Activated CD4-positive, alpha-beta memory T cell treated with anti-CD3 and anti-CD28 coated beads, Interleukin-2, amount 10 ng/mL, durations not matched to agents 7 days and 5 days (primary cell): ENCODE results near the gene FBXO17. TPM values are rescaled to one million over a fixed set of nuclear protein-coding genes. Genes with fewer than 3 reads are reported as not detected.

Source experiments
- CTCF ChIA-PET: fragments of 350-600 bp; sonication (Branson Sonifier 250); formaldehyde crosslinking; loops from one replicate; lab custom pipeline; 2021; ENCODE audit warnings: antibody characterized with exemption, inconsistent platforms; lab: Charles Lee
- POLR2A ChIA-PET: fragments of 350-600 bp; sonication (Branson Sonifier 250); formaldehyde crosslinking; loops from one replicate; lab custom pipeline; 2021; ENCODE audit warnings: antibody characterized with exemption; lab: Charles Lee
- DNase-seq: peaks from one replicate; pipeline ENCODE4 v3.0.0-alpha.2; 2020
- H3K27ac Mint-ChIP-seq: one replicate; pipeline ENCODE4 v1.8.0; 2021; ENCODE audit warnings: mild to moderate bottlenecking, mixed read lengths
- H3K27me3 Mint-ChIP-seq: one replicate; pipeline ENCODE4 v1.8.0; 2021; ENCODE audit warnings: mixed read lengths
- H3K36me3 Mint-ChIP-seq: one replicate; pipeline ENCODE4 v1.8.0; 2021; ENCODE audit warnings: low read depth, mixed read lengths
- H3K4me1 Mint-ChIP-seq: one replicate; pipeline ENCODE4 v1.8.0; 2021; ENCODE audit warnings: mixed read lengths
- H3K4me3 Mint-ChIP-seq: one replicate; pipeline ENCODE4 v1.8.0; 2021; ENCODE audit warnings: mild to moderate bottlenecking, mixed read lengths
- H3K9me3 Mint-ChIP-seq: one replicate; pipeline ENCODE4 v1.8.0; 2021; ENCODE audit warnings: mixed read lengths
- total RNA-seq, 2 experiments: library from RNA; stranded (reverse); gene quantifications; one replicate each; pipeline ENCODE4 v1.2.3, GENCODE V29; 2021

FBXO17 gene
- total RNA-seq, 2 experiments from 2014 or later = 0.20 TPM; not detected in 1

- H3K4me1 Mint-ChIP-seq = peaks cover 2% of the 10 kb centered on the region
- POLR2A ChIA-PET = interaction anchor here (1.5 kb wide), 1 partner anchor 13 kb away, joined by 7 read pairs; the partner anchor contains the start of genes MRPS12 and SARS2
- H3K4me3 Mint-ChIP-seq = no peak overlapping the region
Measured at GRCh38 chr19:38917921-38918491, 57.5 kb downstream of the FBXO17 start.

GRCh38 chr19:38917516-38917915 lies 58.0 kb downstream of the FBXO17 start:
- Mint-ChIP-seq H3K4me3 (no peak overlapping the region), H3K27ac (no peak overlapping the region), H3K36me3 (peaks cover 16% of the 10 kb centered on the region), H3K9me3 (no peaks in the 10 kb centered on the region), H3K27me3 (no peaks in the 10 kb centered on the region), H3K4me1 (peaks cover 7% of the 10 kb centered on the region)
- no peak for DNase-seq
- ChIA-PET POLR2A (interaction anchor here (0.6 to 1.5 kb wide), 2 partner anchors 13 to 263 kb away, joined by 3 to 7 read pairs; partner anchors contain the start of genes MRPS12 and SARS2), CTCF (interaction anchor here (2.7 kb wide), 1 partner anchor 13 kb away, joined by 10 read pairs; the partner anchor contains the start of genes MRPS12 and SARS2)

More at GRCh38 chr19:38917921-38918491, 57.5 kb downstream of the FBXO17 start:
- Mint-ChIP-seq H3K36me3 (peaks cover 16% of the 10 kb centered on the region), H3K27me3 (no peaks in the 10 kb centered on the region), H3K27ac (no peak overlapping the region), H3K9me3 (no peaks in the 10 kb centered on the region)
- CTCF ChIA-PET = interaction anchor here (2.7 kb wide), 1 partner anchor 12 kb away, joined by 10 read pairs; the partner anchor contains the start of genes MRPS12 and SARS2
- DNase-seq = no peak

GRCh38 chr19:38915329-38916321 lies 59.9 kb downstream of the FBXO17 start:
- H3K27ac Mint-ChIP-seq = no peak overlapping the region
- no peak for DNase-seq
- peaks cover 7% of the 10 kb centered on the region for H3K4me1 Mint-ChIP-seq
- no peak overlapping the region for H3K4me3 Mint-ChIP-seq
- no peaks in the 10 kb centered on the region for H3K27me3 Mint-ChIP-seq
- CTCF ChIA-PET = interaction anchor here (1.2 to 1.8 kb wide), 2 partner anchors 15 to 513 kb away, joined by 4 read pairs; partner anchors contain the start of genes FAM98C, MRPS12 and SARS2
- POLR2A ChIA-PET = interaction anchor here (0.6 kb wide), 1 partner anchor 12 kb away, joined by 4 read pairs; no protein-coding TSS in a partner anchor
- peaks cover 8% of the 10 kb centered on the region for H3K36me3 Mint-ChIP-seq
- H3K9me3 Mint-ChIP-seq = no peaks in the 10 kb centered on the region

GRCh38 chr19:38913958-38914357 lies 61.6 kb downstream of the FBXO17 start:
- H3K36me3 Mint-ChIP-seq = peaks cover 10% of the 10 kb centered on the region
- H3K4me3 Mint-ChIP-seq = no peak overlapping the region
- H3K4me1 Mint-ChIP-seq = peaks cover 7% of the 10 kb centered on the region
- H3K27ac Mint-ChIP-seq = no peak overlapping the region
- H3K9me3 Mint-ChIP-seq = no peaks in the 10 kb centered on the region
- POLR2A ChIA-PET = interaction anchor here (1.1 kb wide), 1 partner anchor 540 kb away, joined by 3 read pairs; the partner anchor contains the start of gene PSMD8
- no peaks in the 10 kb centered on the region for H3K27me3 Mint-ChIP-seq
- CTCF ChIA-PET = interaction anchor here (1.4 to 1.8 kb wide), 3 partner anchors 16 to 511 kb away, joined by 4 to 11 read pairs (median 5); partner anchors contain the start of genes FAM98C, MRPS12 and SARS2
- DNase-seq = no peak

- H3K27ac Mint-ChIP-seq = no peak overlapping the region
- no peak for DNase-seq
- no peaks in the 10 kb centered on the region for H3K9me3 Mint-ChIP-seq
- ChIA-PET POLR2A (interaction anchor here (0.6 to 0.9 kb wide), 2 partner anchors 12 to 71 kb away, joined by 3 to 4 read pairs; no protein-coding TSS in a partner anchor), CTCF (interaction anchor here (0.5 to 1.8 kb wide), 3 partner anchors 17 to 330 kb away, joined by 4 to 11 read pairs (median 5); partner anchors contain the start of genes MRPS12 and SARS2)
- H3K4me1 Mint-ChIP-seq = peaks cover 7% of the 10 kb centered on the region
- H3K36me3 Mint-ChIP-seq = peaks cover 18% of the 10 kb centered on the region
- no peaks in the 10 kb centered on the region for H3K27me3 Mint-ChIP-seq
- H3K4me3 Mint-ChIP-seq = no peak overlapping the region
Measured at GRCh38 chr19:38912600-38913514, 62.7 kb downstream of the FBXO17 start.

- H3K9me3 Mint-ChIP-seq = no peaks in the 10 kb centered on the region
- CTCF ChIA-PET = interaction anchor here (0.9 kb wide), 1 partner anchor 9 kb away, joined by 3 read pairs; no protein-coding TSS in a partner anchor
- no peaks in the 10 kb centered on the region for H3K27me3 Mint-ChIP-seq
- peaks cover 7% of the 10 kb centered on the region for H3K4me1 Mint-ChIP-seq
- no peak for DNase-seq
- H3K36me3 Mint-ChIP-seq = peaks cover 32% of the 10 kb centered on the region
- no peak overlapping the region for H3K4me3 Mint-ChIP-seq
- POLR2A ChIA-PET = no interaction called here
- no peak overlapping the region for H3K27ac Mint-ChIP-seq
Measured at GRCh38 chr19:38911388-38912001, 64.0 kb downstream of the FBXO17 start.

GRCh38 chr19:38910488-38910887 lies 65.1 kb downstream of the FBXO17 start:
- no peak overlapping the region for H3K27ac Mint-ChIP-seq
- H3K36me3 Mint-ChIP-seq = peaks cover 38% of the 10 kb centered on the region
- no peak for DNase-seq
- H3K9me3 Mint-ChIP-seq = no peaks in the 10 kb centered on the region
- ChIA-PET CTCF (no interaction called here), POLR2A (no interaction called here)
- H3K27me3 Mint-ChIP-seq = no peaks in the 10 kb centered on the region
- peaks cover 7% of the 10 kb centered on the region for H3K4me1 Mint-ChIP-seq
- no peak overlapping the region for H3K4me3 Mint-ChIP-seq

- Mint-ChIP-seq H3K4me3 (no peak overlapping the region), H3K9me3 (no peaks in the 10 kb centered on the region), H3K27ac (no peak overlapping the region), H3K27me3 (no peaks in the 10 kb centered on the region), H3K36me3 (peaks cover 50% of the 10 kb centered on the region), H3K4me1 (peaks cover 12% of the 10 kb centered on the region)
- POLR2A ChIA-PET = no interaction called here
- CTCF ChIA-PET = interaction anchor here (1.1 kb wide), 1 partner anchor 21 kb away, joined by 3 read pairs; no protein-coding TSS in a partner anchor
- DNase-seq = no peak
Measured at GRCh38 chr19:38908911-38909310, 66.6 kb downstream of the FBXO17 start.

- peaks cover 9% of the 10 kb centered on the region for H3K4me1 Mint-ChIP-seq
- CTCF ChIA-PET = interaction anchor here (1.1 kb wide), 1 partner anchor 20 kb away, joined by 3 read pairs; no protein-coding TSS in a partner anchor
- H3K4me3 Mint-ChIP-seq = no peak overlapping the region
- H3K9me3 Mint-ChIP-seq = no peaks in the 10 kb centered on the region
- no peak overlapping the region for H3K27ac Mint-ChIP-seq
- POLR2A ChIA-PET = no interaction called here
- no peak for DNase-seq
- peaks cover 53% of the 10 kb centered on the region for H3K36me3 Mint-ChIP-seq
- no peaks in the 10 kb centered on the region for H3K27me3 Mint-ChIP-seq
Measured at GRCh38 chr19:38907670-38908069, 67.9 kb downstream of the FBXO17 start.

GRCh38 chr19:38907227-38907626 lies 68.3 kb downstream of the FBXO17 start:
- POLR2A ChIA-PET = no interaction called here
- Mint-ChIP-seq H3K4me3 (no peak overlapping the region), H3K27me3 (no peaks in the 10 kb centered on the region), H3K27ac (no peak overlapping the region), H3K4me1 (peaks cover 9% of the 10 kb centered on the region), H3K36me3 (peaks cover 53% of the 10 kb centered on the region), H3K9me3 (no peaks in the 10 kb centered on the region)
- DNase-seq = no peak
- CTCF ChIA-PET = interaction anchor here (2.4 kb wide), 1 partner anchor 23 kb away, joined by 8 read pairs; the partner anchor contains the start of genes MRPS12 and SARS2

GRCh38 chr19:38905620-38906019 lies 69.9 kb downstream of the FBXO17 start:
- Mint-ChIP-seq H3K36me3 (peaks cover 58% of the 10 kb centered on the region), H3K27ac (no peak overlapping the region), H3K9me3 (peaks cover 2% of the 10 kb centered on the region), H3K4me3 (no peak overlapping the region), H3K4me1 (peaks cover 22% of the 10 kb centered on the region), H3K27me3 (no peaks in the 10 kb centered on the region)
- ChIA-PET POLR2A (no interaction called here), CTCF (interaction anchor here (2.4 kb wide), 1 partner anchor 24 kb away, joined by 8 read pairs; the partner anchor contains the start of genes MRPS12 and SARS2)
- no peak for DNase-seq
